OCI-LY1 (cell line): ENCODE measurements around the gene THTPA.

Experiments used
- CTCF ChIP-seq: fragments of 200-600 bp; sonication (generic), shearing (Covaris generic); IDR thresholded peaks from 2 replicates; pipeline ENCODE4 v1.5.1; 2017; ENCODE audit warnings: mild to moderate bottlenecking, antibody characterized with exemption, low read length, moderate library complexity, mixed read lengths
- EZH2 ChIP-seq: fragments of 200-600 bp; sonication (generic), shearing (Covaris generic); IDR thresholded peaks from 2 replicates; pipeline ENCODE4 v1.8.0; 2017; ENCODE audit warnings: borderline replicate concordance, mixed run types, mild to moderate bottlenecking, antibody characterized with exemption, low read length, moderate library complexity, mixed read lengths

- no peak for TF ChIP-seq CTCF
- no peak for TF ChIP-seq EZH2
Observed at GRCh38 chr14:23543403-23543802, 12.7 kb upstream of the THTPA start.
